Sigmoid colon (tissue), 7 donors: ENCODE measurements around the gene SLC27A2. TPM values are rescaled to one million over a fixed set of nuclear protein-coding genes. Genes with fewer than 3 reads are reported as not detected.

Experiments
- DNase-seq: peaks from one replicate; pipeline ENCODE4 v3.0.0-alpha.2; 2019
- H3K27ac ChIP-seq, 4 donors: fragments of 200-600 bp; sonication (generic); one replicate each; pipeline ENCODE4 v1.5.1; 2016 to 2019; ENCODE audit warnings: mild to moderate bottlenecking in 1 of 4
- H3K27me3 ChIP-seq, 3 donors: fragments of 200-600 bp; sonication (generic); one replicate each; pipeline ENCODE4 v1.5.1; 2019; ENCODE audit warnings: mild to moderate bottlenecking in 1 of 3
- H3K36me3 ChIP-seq, 4 donors: fragments of 200-600 bp; sonication (generic); one replicate each; pipeline ENCODE4 v1.5.1; 2016 to 2019
- H3K4me1 ChIP-seq, 4 donors: fragments of 200-600 bp; sonication (generic); one replicate each; pipeline ENCODE4 v1.5.1; 2017 to 2019
- H3K4me3 ChIP-seq, 4 donors: fragments of 200-600 bp; sonication (generic); one replicate each; pipeline ENCODE4 v1.5.1; 2017 to 2019; ENCODE audit warnings: mild to moderate bottlenecking in 2 of 4, moderate library complexity in 1 of 4
- H3K9me3 ChIP-seq, 4 donors: fragments of 200-600 bp in 3 of 4; sonication (generic) in 3 of 4; one replicate each; pipeline versions ENCODE4 v1.5.1 to v1.6.1; 2013 to 2019
- CTCF ChIP-seq, 4 experiments: fragments of 450-650 bp in 3 of 4; fragments of 200-600 bp in 1 of 4; IDR thresholded peaks; one replicate each; pipeline ENCODE4 v1.5.1; 2016 to 2019; ENCODE audit warnings: antibody characterized with exemption in 4 of 4, mild to moderate bottlenecking in 3 of 4, moderate library complexity in 2 of 4
- EP300 ChIP-seq, 4 donors: sonication (generic); formaldehyde crosslinking; IDR thresholded peaks; one replicate each; pipeline ENCODE4 v1.6.1; 2017; ENCODE audit warnings: antibody characterized with exemption in 4 of 4
- POLR2A ChIP-seq, 2 donors: fragments of 450-650 bp; IDR thresholded peaks; one replicate each; pipeline ENCODE4 v1.6.1; 2016; ENCODE audit warnings: antibody characterized with exemption in 2 of 2, mild to moderate bottlenecking in 2 of 2, moderate library complexity in 2 of 2
- POLR2AphosphoS5 ChIP-seq, 4 donors: sonication (generic); formaldehyde crosslinking; IDR thresholded peaks; one replicate each; pipeline ENCODE4 v1.6.1; 2017; ENCODE audit warnings: antibody characterized with exemption in 4 of 4
- WGBS, 2 donors: extraction: QIAGEN DNeasy Blood & Tissue Kit; methylation state at CpG; one replicate each; pipeline ENCODE4 v1.1.7; 2013; 5-methylcytosine and 5-hydroxymethylcytosine counted together
- intact Hi-C: fragments of 100-400 bp; cut with DNase I; formaldehyde crosslinking; loops from one replicate; pipeline ENCODE4 v1.15.1; 2023
- polyA plus RNA-seq, 3 donors: library from polyadenylated mRNA; stranded (reverse); fragments of 200-250 nt; gene quantifications; one replicate each; pipeline ENCODE4 v1.2.3, GENCODE V29; 2013
- total RNA-seq, 4 donors: library from RNA; depleted of rRNA; stranded (reverse); fragments of >200 nt; gene quantifications; one replicate each; pipeline ENCODE4 v1.1.0, GENCODE V29; 2016
- donor health status: healthy with polysubstance abuse.
- donor health status: Bipolar disorder and iron deficiency.
- donor health status: healthy.

Gene SLC27A2
- total and polyA plus RNA-seq, 7 donors, result 0.33 to 16.6 (median 4.6) TPM; not detected in 2

GRCh38 chr15:50209809-50210208 is 27.8 kb downstream of the SLC27A2 start:
- Histone ChIP-seq H3K27me3 (no peaks in the 10 kb centered on the region), H3K27ac (no peak overlapping the region), H3K4me1 (no peaks in the 10 kb centered on the region), H3K4me3 (no peak overlapping the region), H3K36me3 (no peaks in the 10 kb centered on the region), H3K9me3 (peaks cover 0 to 4% (median 1%) of the 10 kb centered on the region in 4 donors)
- no peak for DNase-seq
- TF ChIP-seq CTCF (IDR thresholded peaks at IDR 0.05), result no peak
- WGBS, 2 donors, result 94 to 95% methylated on average over 4 of the region's 4 CpGs
- intact Hi-C loops, result no loop called here

GRCh38 chr15:50210462-50211157 is 28.6 kb downstream of the SLC27A2 start:
- intact Hi-C loops, result no loop called here
- WGBS, 2 donors, result 29 to 77% methylated on average over 8 of the region's 8 CpGs
- H3K27ac ChIP-seq, result no peak overlapping the region
- no peaks in the 10 kb centered on the region for H3K4me1 ChIP-seq
- H3K4me3 ChIP-seq, result no peak overlapping the region
- no peaks in the 10 kb centered on the region for H3K27me3 ChIP-seq
- peaks cover 0 to 4% (median 1%) of the 10 kb centered on the region in 4 donors for H3K9me3 ChIP-seq
- TF ChIP-seq POLR2AphosphoS5 (IDR thresholded peaks at IDR 0.05) (no peak), EP300 (IDR thresholded peaks at IDR 0.05) (no peak), CTCF (IDR thresholded peaks at IDR 0.05) (no peak), POLR2A (IDR thresholded peaks at IDR 0.05) (no peak)
- DNase-seq, result no peak
- no peaks in the 10 kb centered on the region for H3K36me3 ChIP-seq

DNA sequence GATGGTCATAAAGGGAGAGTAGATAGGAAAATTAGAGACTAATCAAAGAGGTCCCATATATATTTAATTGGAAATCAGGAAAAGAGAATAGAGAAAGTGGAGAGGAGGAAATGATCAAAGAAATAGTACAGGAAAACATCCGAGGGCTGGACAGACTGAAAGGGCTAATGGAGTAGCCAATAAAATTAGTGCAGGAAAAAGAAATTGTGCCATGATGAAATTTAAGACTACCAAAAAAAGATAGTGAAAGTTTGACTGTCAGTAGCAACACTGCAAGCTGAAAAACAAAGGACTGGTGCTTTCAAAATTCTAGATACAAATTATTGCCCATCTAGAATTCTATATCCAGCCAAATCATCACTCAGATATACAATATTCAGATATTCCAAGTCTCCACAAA is 36.3 kb downstream of the SLC27A2 start:
- DNase-seq, result no peak
- Histone ChIP-seq H3K9me3 (no peaks in the 10 kb centered on the region), H3K27me3 (no peaks in the 10 kb centered on the region), H3K27ac (no peak overlapping the region), H3K4me1 (no peaks in the 10 kb centered on the region), H3K36me3 (no peaks in the 10 kb centered on the region), H3K4me3 (no peak overlapping the region)
- intact Hi-C loops, result no loop called here
- TF ChIP-seq CTCF (IDR thresholded peaks at IDR 0.05), result no peak
- TF ChIP-seq EP300 (IDR thresholded peaks at IDR 0.05), result no peak
- TF ChIP-seq POLR2AphosphoS5 (IDR thresholded peaks at IDR 0.05), result no peak
- no peak for TF ChIP-seq POLR2A (IDR thresholded peaks at IDR 0.05)
- WGBS, 2 donors, result 65 to 68% methylated on average over 1 of the region's 1 CpG

DNA sequence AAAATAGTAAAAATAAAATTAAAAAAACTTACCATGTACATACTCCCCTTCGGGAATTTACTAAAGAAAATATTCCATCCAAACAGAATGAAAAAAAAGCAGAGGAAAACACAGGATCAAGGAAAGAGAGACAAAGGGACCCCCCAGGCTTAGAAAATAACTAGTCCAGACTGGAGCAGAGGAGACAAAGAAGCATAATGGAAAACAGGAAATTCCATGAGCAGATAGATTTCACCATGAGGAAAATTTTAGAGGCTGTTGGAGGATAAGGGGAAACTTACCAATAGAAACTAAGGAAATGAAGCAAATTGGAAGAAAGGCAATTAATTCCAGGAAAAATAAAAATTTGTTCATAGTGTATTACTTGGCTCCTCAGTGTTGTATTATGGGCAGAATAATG is 36.7 kb downstream of the SLC27A2 start:
- 86 to 95% methylated on average over 1 of the region's 1 CpG for WGBS, 2 donors
- H3K4me1 ChIP-seq, result no peaks in the 10 kb centered on the region
- no peaks in the 10 kb centered on the region for H3K9me3 ChIP-seq
- no peak for DNase-seq
- no peaks in the 10 kb centered on the region for H3K27me3 ChIP-seq
- intact Hi-C loops, result no loop called here
- no peak for TF ChIP-seq EP300 (IDR thresholded peaks at IDR 0.05)
- no peak for TF ChIP-seq CTCF (IDR thresholded peaks at IDR 0.05)
- TF ChIP-seq POLR2A (IDR thresholded peaks at IDR 0.05), result no peak
- TF ChIP-seq POLR2AphosphoS5 (IDR thresholded peaks at IDR 0.05), result no peak
- H3K27ac ChIP-seq, result no peak overlapping the region
- H3K36me3 ChIP-seq, result no peaks in the 10 kb centered on the region
- H3K4me3 ChIP-seq, result no peak overlapping the region

- DNase-seq, result no peak
- H3K27ac ChIP-seq, result no peak overlapping the region
- TF ChIP-seq POLR2A (IDR thresholded peaks at IDR 0.05), result no peak
- TF ChIP-seq EP300 (IDR thresholded peaks at IDR 0.05), result no peak
- no peak for TF ChIP-seq POLR2AphosphoS5 (IDR thresholded peaks at IDR 0.05)
- no peak for TF ChIP-seq CTCF (IDR thresholded peaks at IDR 0.05)
- intact Hi-C loops, result no loop called here
- H3K36me3 ChIP-seq, result no peaks in the 10 kb centered on the region
- WGBS, 2 donors, result 88 to 95% methylated on average over 2 of the region's 2 CpGs
- no peaks in the 10 kb centered on the region for H3K27me3 ChIP-seq
- no peaks in the 10 kb centered on the region for H3K4me1 ChIP-seq
- no peaks in the 10 kb centered on the region for H3K9me3 ChIP-seq
- H3K4me3 ChIP-seq, result no peak overlapping the region
Observed at GRCh38 chr15:50219820-50220219, 37.8 kb downstream of the SLC27A2 start.
